ENCODE data around the gene WDR5.

DNA sequence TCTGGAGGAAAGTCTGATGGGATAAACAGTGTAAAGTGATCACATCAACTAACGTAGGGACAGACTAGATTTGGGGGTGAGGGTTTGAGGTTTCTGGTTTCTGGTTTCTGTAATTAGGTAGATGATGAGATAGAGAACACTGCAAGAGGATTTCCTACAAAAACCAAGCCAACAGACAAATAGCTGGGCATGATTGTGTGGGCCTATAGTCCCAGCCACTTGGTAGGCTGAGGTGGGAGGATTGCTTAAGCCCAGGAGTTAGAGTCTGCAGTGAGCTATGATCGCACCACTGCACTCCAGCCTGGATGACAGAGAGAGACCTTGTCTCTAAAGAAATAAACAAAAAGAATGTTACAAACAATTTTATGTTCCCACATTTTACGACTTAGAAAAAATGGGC lies 62.9 kb downstream of the WDR5 start:
- TF ChIP-seq, protein P1, sequence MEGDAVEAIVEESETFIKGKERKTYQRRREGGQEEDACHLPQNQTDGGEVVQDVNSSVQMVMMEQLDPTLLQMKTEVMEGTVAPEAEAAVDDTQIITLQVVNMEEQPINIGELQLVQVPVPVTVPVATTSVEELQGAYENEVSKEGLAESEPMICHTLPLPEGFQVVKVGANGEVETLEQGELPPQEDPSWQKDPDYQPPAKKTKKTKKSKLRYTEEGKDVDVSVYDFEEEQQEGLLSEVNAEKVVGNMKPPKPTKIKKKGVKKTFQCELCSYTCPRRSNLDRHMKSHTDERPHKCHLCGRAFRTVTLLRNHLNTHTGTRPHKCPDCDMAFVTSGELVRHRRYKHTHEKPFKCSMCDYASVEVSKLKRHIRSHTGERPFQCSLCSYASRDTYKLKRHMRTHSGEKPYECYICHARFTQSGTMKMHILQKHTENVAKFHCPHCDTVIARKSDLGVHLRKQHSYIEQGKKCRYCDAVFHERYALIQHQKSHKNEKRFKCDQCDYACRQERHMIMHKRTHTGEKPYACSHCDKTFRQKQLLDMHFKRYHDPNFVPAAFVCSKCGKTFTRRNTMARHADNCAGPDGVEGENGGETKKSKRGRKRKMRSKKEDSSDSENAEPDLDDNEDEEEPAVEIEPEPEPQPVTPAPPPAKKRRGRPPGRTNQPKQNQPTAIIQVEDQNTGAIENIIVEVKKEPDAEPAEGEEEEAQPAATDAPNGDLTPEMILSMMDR (IDR thresholded peaks at IDR 0.05), result no peak
- no peak for TF ChIP-seq POLR2A (IDR thresholded peaks at IDR 0.05)

Measured in esophagus squamous epithelium (tissue), 4 donors.